Bronchial smooth muscle cell (primary cell): ENCODE data around the gene CEP131. TPM values are rescaled to one million over a fixed set of nuclear protein-coding genes. Genes with fewer than 3 reads are reported as not detected.

ENCODE experiments used
- total RNA-seq: library from RNA; depleted of rRNA; stranded (reverse); fragments of >200 nt; gene quantifications from 2 replicates; pipeline ENCODE4 v1.2.1, GENCODE V29; 2014

The CEP131 gene
- 11.7 and 13.7 TPM in 2 replicates for total RNA-seq

DNA sequence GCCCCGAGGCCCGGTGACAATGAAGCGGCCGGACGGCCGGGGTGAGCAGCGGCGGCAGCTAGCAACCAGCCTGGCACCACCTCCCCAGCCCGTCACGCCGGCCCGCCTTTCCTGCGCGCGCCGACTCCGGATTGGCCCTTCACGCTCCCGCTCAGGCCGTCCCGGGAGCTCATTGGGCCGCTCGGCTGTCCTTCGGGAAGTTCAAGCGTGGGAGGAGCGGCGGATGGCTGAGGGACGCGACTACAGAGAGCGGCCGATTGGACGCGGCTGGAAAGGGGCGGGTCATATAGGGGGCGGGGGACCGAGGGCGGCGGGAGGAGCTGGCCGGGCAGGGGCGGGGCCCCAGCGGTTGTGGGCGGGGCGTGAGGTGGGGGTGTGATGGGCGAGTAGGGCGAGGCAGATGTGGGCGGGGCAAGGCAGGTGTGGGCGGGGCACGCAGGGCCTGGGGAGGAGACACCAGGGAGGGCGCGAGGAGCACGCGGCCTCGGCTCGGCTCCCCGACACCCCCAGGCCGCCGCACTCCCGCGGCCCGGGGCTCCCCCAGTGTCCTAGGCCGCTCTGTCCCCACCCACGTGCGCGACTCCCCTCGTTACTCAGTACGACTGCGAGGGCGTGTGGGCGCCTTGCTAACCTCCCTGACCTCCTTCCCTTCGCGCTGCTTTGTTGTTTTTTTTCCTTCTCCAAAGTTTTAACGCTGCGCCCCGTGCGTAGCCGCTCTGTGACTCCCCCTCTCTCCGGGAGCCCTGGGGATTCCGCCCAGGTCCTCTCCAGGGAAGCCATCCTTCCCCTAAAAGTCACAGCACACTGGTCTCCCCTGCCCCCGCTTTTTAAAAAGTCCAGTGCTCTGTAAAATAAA is at the start of gene CEP131:
Gene CEP131 (minus strand): TSS at position 60 of the 856 bp plus-strand sequence. CDS start 2,909 bp downstream, outside the sequence.

DNA sequence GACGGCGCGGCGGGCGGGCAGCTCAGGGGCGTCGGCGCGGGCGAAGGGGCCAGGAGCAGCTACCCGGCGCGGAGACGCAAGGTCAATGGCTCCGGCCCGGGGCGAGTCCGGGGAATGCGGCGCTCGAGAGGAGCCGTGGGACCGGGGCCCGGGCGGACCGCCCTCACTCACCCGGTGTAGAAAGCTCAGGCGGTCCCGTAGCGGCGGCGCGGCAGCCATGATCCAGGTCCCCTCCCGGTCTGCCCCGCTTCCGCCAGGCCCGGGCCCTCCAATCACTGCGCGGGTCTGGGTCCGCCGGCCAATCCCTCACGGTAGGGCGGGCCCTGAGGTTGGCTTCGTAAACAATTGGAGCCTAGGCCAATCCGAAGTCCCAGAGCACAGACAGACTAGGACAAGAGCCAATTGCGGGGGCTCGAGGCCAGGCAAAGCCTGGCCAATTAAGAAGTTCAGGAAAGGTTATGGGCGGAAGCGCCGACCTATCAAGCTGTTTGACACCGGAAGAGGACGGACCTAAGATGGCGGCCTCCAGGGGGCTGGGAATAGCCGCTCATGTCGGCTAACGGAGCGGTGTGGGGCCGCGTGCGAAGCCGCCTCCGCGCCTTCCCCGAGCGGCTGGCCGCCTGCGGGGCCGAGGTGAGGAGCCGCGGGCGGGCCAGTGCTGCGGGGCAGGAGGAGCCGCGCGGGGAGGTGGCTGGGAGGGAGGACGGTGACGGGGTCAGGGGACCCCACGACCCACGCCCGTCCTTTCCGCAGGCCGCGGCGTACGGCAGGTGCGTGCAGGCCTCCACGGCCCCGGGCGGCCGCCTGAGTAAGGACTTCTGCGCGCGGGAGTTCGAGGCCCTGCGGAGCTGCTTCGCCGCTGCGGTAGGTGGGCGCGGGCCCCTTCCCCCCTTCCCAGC is 16.3 kb upstream of the CEP131 start, which contains the start of the genes NDUFAF8 and TEPSIN:
Gene NDUFAF8 (plus strand): TSS at position 504 of the 899 bp plus-strand sequence. CDS start 46 bp downstream, at position 550.
Gene TEPSIN (minus strand): TSS at position 241 of the 899 bp plus-strand sequence. CDS start 22 bp downstream, at position 219.

DNA sequence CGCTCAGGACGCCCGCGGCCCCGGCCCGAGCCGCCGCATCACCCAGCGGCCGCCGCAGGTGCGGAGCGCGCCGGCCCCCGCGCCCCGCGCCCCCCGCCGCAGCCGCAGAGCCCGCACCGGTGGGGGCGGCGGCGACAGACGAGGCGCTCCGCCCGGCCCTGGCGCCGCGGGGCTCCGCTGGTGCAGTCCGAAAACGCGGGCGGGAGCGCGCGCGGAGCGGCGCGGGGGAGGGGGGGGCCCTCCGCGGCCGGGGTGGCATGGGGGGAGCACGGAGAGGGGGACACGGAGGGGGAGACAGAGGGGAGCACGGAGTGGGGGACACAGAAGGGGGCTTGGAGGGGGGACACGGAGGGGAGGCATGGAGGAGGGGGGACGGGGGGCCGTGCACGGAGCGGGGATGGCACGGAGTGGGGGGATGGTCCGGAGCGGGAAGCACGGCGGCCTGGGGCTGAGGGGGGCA is 56.7 kb downstream of the CEP131 start, which contains the start of gene AATK:
Gene AATK (minus strand): TSS at position 189 of the 460 bp plus-strand sequence. CDS start 229 bp downstream, outside the sequence.

DNA sequence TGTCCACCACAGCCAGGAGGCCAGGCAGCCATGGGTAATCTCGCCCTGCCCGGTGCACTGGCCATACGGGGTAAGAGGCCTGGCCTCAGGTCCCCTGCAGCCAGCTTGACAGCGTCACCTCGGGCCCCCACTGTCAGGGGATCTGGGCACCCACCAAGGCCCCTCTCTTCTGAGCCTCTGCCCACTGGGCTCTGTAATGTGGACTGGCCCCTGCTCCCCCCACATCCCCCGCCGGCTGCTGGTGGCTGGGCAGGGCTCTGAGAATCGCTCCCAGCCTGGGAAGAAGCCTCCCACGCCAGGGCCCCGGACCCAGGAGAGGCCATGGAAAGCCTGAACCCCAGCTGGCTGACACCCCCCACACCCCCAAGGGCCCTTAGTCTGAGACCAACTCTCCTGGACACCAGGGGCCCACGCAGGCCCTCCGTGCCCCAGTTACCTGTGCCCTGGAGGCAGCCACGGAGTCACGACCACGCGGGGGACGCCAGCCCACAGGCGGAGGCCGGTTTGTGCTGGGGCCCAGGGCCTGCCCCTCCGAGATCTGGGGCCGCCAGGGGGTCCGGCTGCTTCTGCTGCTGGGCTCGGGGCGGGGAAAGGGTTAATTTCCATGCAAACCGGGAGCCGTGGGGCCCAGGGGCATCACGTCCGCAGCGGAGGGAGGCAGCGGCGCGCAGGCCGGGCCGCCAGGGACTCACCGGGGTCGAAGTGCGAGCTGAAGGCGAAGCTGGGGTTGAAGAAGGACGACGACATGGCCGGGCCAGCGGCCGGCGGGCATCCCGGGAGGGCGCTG is 57.3 kb downstream of the CEP131 start, which contains the start of gene PVALEF:
Gene PVALEF (plus strand): TSS at position 262 of the 787 bp plus-strand sequence. CDS start 15,720 bp downstream, outside the sequence.

Other genes starting within 250 kb of the CEP131 start
- 9.8 and 12.0 TPM in 2 replicates for gene CHMP6, start 231.1 kb downstream of the CEP131 start, total RNA-seq
- 22.3 and 28.5 TPM in 2 replicates for gene BAIAP2, start 187.8 kb downstream of the CEP131 start, total RNA-seq
- not detected in 2 replicates for gene PVALEF, start 57.5 kb downstream of the CEP131 start, total RNA-seq
- gene AATK, start 56.7 kb downstream of the CEP131 start, total RNA-seq, result 0.32 TPM in 1 of 2 replicates, not detected in the other
- gene TEPSIN, start 16.1 kb upstream of the CEP131 start, total RNA-seq, result 8.2 and 11.3 TPM in 2 replicates
- 43.7 and 71.5 TPM in 2 replicates for gene NDUFAF8, start 16.4 kb upstream of the CEP131 start, total RNA-seq
- gene SLC38A10, start 72.3 kb upstream of the CEP131 start, total RNA-seq, result 47.0 and 49.5 TPM in 2 replicates
- gene BAHCC1, start 172.5 kb upstream of the CEP131 start, total RNA-seq, result 4.4 and 5.1 TPM in 2 replicates